ENCODE results near the gene FSTL4.

DNA sequence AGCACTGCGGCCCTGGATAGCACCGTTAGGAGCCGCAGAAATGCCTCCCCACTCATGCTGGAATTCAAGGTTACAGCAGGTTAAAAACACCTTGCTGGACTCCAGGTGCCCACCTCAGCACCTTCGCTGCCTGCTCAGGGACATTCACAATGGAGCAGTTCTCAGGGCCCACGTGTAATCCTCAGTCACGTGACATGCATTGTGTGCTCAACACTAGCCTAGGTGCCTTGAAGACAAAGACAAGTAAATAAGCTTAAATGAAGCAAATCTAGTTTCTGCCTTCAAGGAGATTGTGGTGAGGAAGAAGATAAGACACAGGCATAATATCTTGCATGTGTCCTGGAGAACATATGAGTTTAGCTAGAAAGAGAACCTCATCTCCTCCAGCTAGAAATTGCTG is 82.1 kb downstream of the FSTL4 start:
- TF ChIP-seq CTCF (IDR thresholded peaks at IDR 0.05): no peak
- TF ChIP-seq POLR2A (IDR thresholded peaks at IDR 0.05): no peak

All from Peyer's patch (tissue), 4 donors.